MCF 10A (cell line): ENCODE results near the gene XYLT1. TPM values are rescaled to one million over a fixed set of nuclear protein-coding genes. Genes with fewer than 3 reads are reported as not detected.
A peak's percentile ranks its signal among the peaks of the same experiment; 100 is the strongest.

ENCODE experiments used
- BruUV-seq: library from RNA; stranded (reverse); fragments of 400-500 nt; replicated peaks from 2 replicates; lab custom pipeline; 2021; lab: Mats Ljungman, UMichigan
- CTCF ChIA-PET: fragments of 300-600 bp; sonication (Branson Sonifier 250); formaldehyde crosslinking; extraction: SDS; loops from one replicate; lab custom pipeline; 2021; ENCODE audit warnings: antibody characterized with exemption, inconsistent platforms; lab: Yijun Ruan, JAX
- POLR2A ChIA-PET: fragments of 300-600, 350-650 bp; sonication (Branson Sonifier 250); formaldehyde crosslinking; extraction: SDS; loops from one replicate; lab custom pipeline; 2020; ENCODE audit warnings: antibody characterized with exemption, inconsistent platforms; lab: Yijun Ruan, JAX
- DNase-seq: peaks from one replicate; pipeline ENCODE4 v3.0.0-alpha.2; 2018; ENCODE audit not compliant: unreplicated experiment
- H3K27ac Mint-ChIP-seq: one replicate; pipeline ENCODE4 v1.8.0; 2022; ENCODE audit warnings: mild to moderate bottlenecking, low read depth, mixed read lengths; ENCODE audit not compliant: unreplicated experiment
- H3K27me3 Mint-ChIP-seq: one replicate; pipeline ENCODE4 v1.8.0; 2022; ENCODE audit warnings: mixed read lengths; ENCODE audit not compliant: insufficient read depth, unreplicated experiment
- H3K36me3 Mint-ChIP-seq: one replicate; pipeline ENCODE4 v1.8.0; 2022; ENCODE audit warnings: mild to moderate bottlenecking, moderate library complexity, mixed read lengths; ENCODE audit not compliant: insufficient read depth, unreplicated experiment
- H3K4me1 Mint-ChIP-seq: one replicate; pipeline ENCODE4 v1.8.0; 2022; ENCODE audit warnings: mixed read lengths; ENCODE audit not compliant: insufficient read depth, unreplicated experiment
- H3K4me3 Mint-ChIP-seq: one replicate; pipeline ENCODE4 v1.8.0; 2022; ENCODE audit warnings: mild to moderate bottlenecking, moderate library complexity, mixed read lengths; ENCODE audit not compliant: unreplicated experiment
- H3K9me3 Mint-ChIP-seq: one replicate; pipeline ENCODE4 v1.8.0; 2022; ENCODE audit warnings: mixed read lengths; ENCODE audit not compliant: unreplicated experiment
- intact Hi-C: fragments of 100-400 bp; cut with micrococcal nuclease; formaldehyde crosslinking; loops from 2 replicates; pipeline ENCODE4 v1.14.1; 2022
- total RNA-seq: library from RNA; stranded (reverse); gene quantifications from 2 replicates; pipeline ENCODE4 v1.2.3, GENCODE V29; 2022
- TF ChIP-seq, protein P1 (sequence below): fragments of 200-600 bp; IDR thresholded peaks from one replicate; pipeline ENCODE4 v1.8.0; 2022; ENCODE audit warnings: antibody characterized with exemption, mild to moderate bottlenecking; ENCODE audit not compliant: unreplicated experiment

XYLT1 gene
- total RNA-seq, 1 experiment from 2014 or later = not detected

DNA sequence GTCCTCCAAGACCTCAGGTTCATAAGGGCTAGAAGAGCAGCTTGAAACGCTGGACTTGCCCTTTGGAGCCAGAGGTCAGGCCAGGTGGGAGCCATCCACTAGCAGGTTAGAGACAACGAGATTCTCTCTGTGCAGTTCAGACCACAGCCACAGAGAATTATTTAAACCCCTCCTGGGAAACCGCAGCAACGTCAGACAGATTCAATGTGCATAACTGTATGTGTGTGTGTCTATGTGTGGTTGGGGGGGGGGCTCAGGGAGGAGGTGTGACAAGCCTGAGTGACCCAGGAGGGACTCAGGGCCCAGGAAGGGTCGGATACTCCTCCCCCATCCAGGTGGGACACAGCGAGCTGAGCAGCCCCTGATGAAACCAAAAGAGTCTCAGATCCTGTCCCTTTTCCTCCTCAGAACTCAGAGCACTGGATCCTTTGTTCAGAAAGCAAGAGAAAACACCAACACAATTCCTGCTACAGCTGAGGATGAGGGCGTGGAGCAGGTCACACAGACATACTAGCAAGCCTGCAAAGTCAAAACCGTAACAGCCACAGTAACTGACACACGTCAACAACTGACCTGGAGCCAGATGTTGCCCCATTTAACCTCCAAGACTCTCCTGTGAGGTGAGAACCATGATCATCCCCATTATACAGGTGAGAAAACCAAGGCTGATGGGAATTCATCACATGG, 66.8 kb downstream of the XYLT1 start:
- Mint-ChIP-seq H3K4me3 (no peak overlapping the region), H3K27ac (no peak overlapping the region), H3K9me3 (peaks cover 30% of the 10 kb centered on the region), H3K27me3 (no peaks in the 10 kb centered on the region), H3K36me3 (no peaks in the 10 kb centered on the region), H3K4me1 (no peaks in the 10 kb centered on the region)
- no TSS peak for BruUV-seq
- POLR2A ChIA-PET = no interaction called here
- intact Hi-C loops = no loop called here
- CTCF ChIA-PET = no interaction called here
- DNase-seq = no peak
- TF ChIP-seq, protein P1, sequence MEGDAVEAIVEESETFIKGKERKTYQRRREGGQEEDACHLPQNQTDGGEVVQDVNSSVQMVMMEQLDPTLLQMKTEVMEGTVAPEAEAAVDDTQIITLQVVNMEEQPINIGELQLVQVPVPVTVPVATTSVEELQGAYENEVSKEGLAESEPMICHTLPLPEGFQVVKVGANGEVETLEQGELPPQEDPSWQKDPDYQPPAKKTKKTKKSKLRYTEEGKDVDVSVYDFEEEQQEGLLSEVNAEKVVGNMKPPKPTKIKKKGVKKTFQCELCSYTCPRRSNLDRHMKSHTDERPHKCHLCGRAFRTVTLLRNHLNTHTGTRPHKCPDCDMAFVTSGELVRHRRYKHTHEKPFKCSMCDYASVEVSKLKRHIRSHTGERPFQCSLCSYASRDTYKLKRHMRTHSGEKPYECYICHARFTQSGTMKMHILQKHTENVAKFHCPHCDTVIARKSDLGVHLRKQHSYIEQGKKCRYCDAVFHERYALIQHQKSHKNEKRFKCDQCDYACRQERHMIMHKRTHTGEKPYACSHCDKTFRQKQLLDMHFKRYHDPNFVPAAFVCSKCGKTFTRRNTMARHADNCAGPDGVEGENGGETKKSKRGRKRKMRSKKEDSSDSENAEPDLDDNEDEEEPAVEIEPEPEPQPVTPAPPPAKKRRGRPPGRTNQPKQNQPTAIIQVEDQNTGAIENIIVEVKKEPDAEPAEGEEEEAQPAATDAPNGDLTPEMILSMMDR = no peak

DNA sequence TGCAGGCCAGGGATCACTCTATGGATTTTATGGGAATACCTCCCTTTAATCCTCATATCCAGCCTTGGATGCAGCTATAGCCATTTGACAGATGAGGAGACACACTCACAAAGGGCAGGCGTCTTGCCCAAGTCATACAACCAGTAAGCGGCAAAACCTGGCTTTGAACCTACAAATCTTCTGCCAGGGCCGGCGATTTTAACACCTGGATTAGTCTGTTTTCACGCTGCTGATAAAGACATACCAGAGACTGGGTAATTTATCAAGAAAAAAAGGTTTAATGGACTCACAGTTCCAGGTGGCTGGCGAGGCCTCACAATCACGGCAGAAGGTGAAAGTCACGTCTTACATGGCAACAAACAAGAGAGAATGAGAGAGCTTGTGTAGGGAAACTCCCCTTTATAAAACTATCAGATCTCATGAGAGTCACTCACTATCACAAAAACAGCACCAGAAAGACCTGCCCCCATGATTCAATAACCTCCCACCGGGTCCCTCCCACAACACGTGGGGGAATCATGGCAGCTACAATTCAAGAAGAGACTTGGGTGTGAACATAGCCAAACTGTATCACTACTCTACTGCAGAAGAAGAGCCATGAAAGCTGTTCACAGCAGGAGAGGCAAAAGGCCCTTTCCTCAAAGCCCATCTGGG, 67.5 kb downstream of the XYLT1 start:
- Mint-ChIP-seq H3K9me3 (peaks cover 30% of the 10 kb centered on the region), H3K4me3 (no peak overlapping the region), H3K27ac (no peak overlapping the region), H3K4me1 (no peaks in the 10 kb centered on the region), H3K27me3 (no peaks in the 10 kb centered on the region), H3K36me3 (no peaks in the 10 kb centered on the region)
- no TSS peak for BruUV-seq
- TF ChIP-seq, protein P1 = no peak
- DNase-seq = no peak
- CTCF ChIA-PET = no interaction called here
- POLR2A ChIA-PET = no interaction called here
- intact Hi-C loops = no loop called here

DNA sequence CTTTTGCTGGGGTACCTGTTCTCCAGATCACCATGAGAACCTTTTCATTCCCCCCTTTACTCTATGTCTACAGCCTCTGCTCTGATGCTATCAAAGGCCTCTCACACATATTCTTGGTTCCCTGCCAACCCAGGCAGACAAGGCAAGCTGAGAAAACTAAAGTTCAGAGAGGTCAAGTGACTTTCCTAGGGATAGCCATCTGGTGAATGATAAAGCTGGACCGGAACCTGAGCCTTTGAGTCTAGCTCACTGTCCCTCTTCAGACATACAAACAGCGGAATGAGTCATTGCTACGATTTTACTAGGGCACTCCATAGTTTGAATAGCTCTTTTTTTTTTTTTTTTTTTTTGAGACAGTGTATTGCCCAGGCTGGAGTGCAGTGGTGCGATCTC, 73.3 kb downstream of the XYLT1 start:
- BruUV-seq = no TSS peak
- Mint-ChIP-seq H3K4me1 (no peaks in the 10 kb centered on the region), H3K4me3 (no peak overlapping the region), H3K36me3 (no peaks in the 10 kb centered on the region), H3K27me3 (no peaks in the 10 kb centered on the region), H3K9me3 (peaks cover 25% of the 10 kb centered on the region), H3K27ac (no peak overlapping the region)
- ChIA-PET CTCF (no interaction called here), POLR2A (no interaction called here)
- intact Hi-C loops = no loop called here
- TF ChIP-seq, protein P1 = no peak
- DNase-seq = peak; percentile 5

DNA sequence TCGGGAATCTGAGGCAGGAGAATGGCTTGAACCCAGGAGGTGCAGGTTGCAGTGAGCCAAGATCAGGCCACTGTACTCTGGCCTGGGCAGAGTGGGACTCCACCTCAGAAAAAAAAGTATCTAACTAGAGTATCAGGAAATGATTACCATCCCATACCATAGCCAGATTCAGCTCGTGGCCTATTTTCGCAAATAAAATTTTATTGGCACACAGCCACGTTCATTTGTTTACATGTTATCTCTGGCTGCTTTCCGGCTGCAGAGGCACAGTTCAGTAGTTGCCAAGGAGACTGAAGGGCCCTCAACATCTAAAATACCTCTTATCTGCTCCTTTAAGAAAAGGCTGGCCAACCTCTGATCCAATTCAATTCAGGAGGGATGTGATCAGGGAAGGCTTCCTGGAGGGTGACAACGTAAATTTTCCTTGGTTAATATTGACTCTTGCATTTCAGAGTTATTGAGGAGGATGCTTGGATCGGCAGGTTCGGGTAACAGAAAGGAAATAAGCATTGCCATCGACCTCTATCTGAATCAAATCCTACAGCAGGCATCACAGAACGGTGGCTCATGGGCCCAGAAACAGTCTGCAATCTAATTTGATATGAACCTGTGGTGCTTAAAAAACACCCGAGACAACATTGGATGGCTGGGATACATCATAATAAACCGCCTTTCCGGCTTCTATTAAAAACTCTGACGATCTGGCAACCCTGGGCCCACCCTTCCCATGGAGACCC, 73.8 kb downstream of the XYLT1 start:
- intact Hi-C loops = no loop called here
- Mint-ChIP-seq H3K9me3 (peaks cover 30% of the 10 kb centered on the region), H3K4me3 (no peak overlapping the region), H3K27me3 (no peaks in the 10 kb centered on the region), H3K36me3 (no peaks in the 10 kb centered on the region), H3K27ac (no peak overlapping the region), H3K4me1 (no peaks in the 10 kb centered on the region)
- TF ChIP-seq, protein P1 = no peak
- ChIA-PET CTCF (no interaction called here), POLR2A (no interaction called here)
- peak; percentile 6 for DNase-seq
- no TSS peak for BruUV-seq
